ENCODE measurements around the gene DPF3. TPM values are rescaled to one million over a fixed set of nuclear protein-coding genes. Genes with fewer than 3 reads are reported as not detected.
"Not testable (repeated sequence)": the region's sequence is repeated elsewhere in the genome, so short reads cannot be mapped to it uniquely, and the experiment has no call there.

The DPF3 gene
- total RNA-seq, 1 donor from 2014 or later: 0.90 TPM

DNA sequence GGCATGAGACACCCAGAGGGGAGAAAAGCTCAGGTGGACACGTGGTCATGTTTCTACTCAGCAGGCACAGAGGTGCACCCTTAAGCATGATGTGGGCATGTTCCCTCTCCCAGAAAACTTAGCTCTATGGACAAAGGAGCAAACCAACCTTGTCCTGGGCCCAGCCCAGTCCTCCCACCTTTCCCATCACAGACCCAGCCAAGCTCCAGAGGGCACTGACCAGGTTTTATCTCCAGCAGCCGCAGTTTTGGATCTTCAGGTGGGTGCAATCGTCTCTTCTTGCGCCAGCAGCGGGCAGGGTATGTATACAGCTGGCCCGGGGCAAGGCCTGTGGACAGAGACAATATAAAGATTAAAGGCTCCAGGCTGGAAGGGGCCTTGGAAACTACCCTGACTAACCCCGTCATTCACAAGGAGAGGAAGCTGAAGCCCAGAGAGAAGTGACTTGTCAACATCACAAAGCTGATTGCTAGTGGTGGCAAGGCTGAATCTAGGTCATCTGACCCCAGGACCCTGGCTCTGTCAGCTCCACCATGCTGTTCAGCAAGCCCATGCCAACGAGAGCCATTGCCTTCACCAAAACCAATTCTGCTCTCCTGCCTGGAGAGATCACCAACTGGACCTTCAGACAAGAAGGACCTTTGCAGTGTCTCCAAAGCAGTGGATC, 140.7 kb downstream of the DPF3 start:
- Histone ChIP-seq H3K27me3 (no peaks in the 10 kb centered on the region), H3K27ac (no peak overlapping the region), H3K9me3 (no peaks in the 10 kb centered on the region), H3K4me3 (no peak overlapping the region), H3K36me3 (no peaks in the 10 kb centered on the region), H3K4me1 (no peaks in the 10 kb centered on the region)
- ATAC-seq (no peak), DNase-seq (no peak)
- intact Hi-C loops (cut with DNase I): no loop called here
- TF ChIP-seq, protein P1, sequence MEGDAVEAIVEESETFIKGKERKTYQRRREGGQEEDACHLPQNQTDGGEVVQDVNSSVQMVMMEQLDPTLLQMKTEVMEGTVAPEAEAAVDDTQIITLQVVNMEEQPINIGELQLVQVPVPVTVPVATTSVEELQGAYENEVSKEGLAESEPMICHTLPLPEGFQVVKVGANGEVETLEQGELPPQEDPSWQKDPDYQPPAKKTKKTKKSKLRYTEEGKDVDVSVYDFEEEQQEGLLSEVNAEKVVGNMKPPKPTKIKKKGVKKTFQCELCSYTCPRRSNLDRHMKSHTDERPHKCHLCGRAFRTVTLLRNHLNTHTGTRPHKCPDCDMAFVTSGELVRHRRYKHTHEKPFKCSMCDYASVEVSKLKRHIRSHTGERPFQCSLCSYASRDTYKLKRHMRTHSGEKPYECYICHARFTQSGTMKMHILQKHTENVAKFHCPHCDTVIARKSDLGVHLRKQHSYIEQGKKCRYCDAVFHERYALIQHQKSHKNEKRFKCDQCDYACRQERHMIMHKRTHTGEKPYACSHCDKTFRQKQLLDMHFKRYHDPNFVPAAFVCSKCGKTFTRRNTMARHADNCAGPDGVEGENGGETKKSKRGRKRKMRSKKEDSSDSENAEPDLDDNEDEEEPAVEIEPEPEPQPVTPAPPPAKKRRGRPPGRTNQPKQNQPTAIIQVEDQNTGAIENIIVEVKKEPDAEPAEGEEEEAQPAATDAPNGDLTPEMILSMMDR (IDR thresholded peaks at IDR 0.05): no peak

DNA sequence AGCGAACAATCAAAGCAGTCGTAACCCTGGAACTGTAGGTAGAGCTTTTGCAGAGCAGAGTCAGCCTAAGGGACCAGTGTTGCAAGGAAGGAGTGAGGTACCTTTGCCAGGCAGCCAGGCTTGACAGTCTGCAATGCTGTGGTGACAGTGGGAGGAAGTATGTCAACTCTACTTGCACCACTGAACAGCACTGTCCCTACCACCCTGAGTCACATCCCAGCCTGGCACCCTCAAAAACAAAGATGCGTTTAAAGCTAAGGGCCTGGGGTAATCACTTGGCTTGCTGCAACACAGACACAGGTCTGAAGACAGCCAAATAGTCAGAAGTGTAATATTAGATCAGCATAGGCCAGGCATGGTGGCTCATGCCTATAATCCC, 141.9 kb downstream of the DPF3 start:
- Histone ChIP-seq H3K4me1 (no peaks in the 10 kb centered on the region), H3K9me3 (no peaks in the 10 kb centered on the region), H3K27ac (no peak overlapping the region), H3K4me3 (no peak overlapping the region), H3K36me3 (no peaks in the 10 kb centered on the region), H3K27me3 (no peaks in the 10 kb centered on the region)
- no peak for DNase-seq
- intact Hi-C loops (cut with DNase I): no loop called here
- TF ChIP-seq, protein P1 (IDR thresholded peaks at IDR 0.05): no peak
- ATAC-seq: no peak

DNA sequence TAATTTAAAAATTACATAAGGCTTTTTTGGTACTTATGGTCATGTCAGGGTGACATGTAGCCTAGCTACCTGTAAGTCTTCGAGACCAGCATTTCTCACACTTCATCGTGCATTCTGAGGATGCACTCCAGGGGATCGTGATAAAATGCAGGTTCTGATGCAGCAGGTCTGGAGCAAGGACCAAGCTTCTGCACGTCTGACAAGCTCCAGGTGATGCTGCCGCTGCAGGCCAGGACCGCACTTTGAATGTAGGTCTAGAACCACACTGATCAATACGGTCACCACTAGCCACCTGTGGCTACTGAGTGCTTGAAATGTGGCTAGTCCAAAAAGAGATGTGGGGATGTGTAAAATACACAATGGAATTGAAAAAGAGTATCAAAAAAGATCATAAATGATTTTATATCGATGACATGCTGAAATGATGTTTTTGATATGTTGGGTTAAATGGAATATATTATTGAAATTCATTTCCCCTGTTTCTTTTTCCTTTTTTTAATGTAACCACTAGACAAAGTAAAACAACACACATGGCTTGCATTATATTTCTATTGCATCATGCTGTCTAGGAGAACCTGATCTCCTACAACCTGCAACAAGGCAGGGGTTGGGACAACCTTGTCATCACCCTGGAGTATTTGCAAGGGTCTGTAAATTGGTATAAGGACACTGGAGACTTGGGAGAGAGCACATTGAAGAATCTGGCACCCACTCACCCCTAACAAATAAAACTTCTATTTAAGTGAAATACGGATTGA, 142.4 kb downstream of the DPF3 start:
- no peaks in the 10 kb centered on the region for H3K36me3 ChIP-seq
- intact Hi-C loops (cut with DNase I): no loop called here
- no peak overlapping the region for H3K27ac ChIP-seq
- DNase-seq (no peak), ATAC-seq (no peak)
- H3K4me3 ChIP-seq: no peak overlapping the region
- no peaks in the 10 kb centered on the region for H3K27me3 ChIP-seq
- no peaks in the 10 kb centered on the region for H3K4me1 ChIP-seq
- H3K9me3 ChIP-seq: no peaks in the 10 kb centered on the region
- TF ChIP-seq, protein P1 (IDR thresholded peaks at IDR 0.05): no peak

DNA sequence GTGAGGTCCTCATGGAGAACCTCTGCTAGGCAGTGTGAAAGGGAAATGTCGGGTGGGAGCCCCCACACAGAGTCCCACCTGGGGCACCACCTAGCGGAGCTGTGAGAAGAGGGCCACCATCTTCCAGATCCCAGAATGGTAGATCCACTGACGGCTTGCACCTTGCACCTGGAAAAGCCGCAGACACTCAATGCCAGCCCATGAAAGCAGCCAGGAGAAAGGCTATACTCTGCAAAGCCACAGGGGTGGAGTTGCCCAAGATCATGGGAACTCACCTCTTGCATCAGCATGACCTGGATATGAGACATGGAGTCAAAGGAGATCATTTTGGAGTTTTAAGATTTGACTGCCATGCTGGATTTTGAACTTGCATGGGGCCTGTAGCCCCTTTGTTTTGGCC, 145.0 kb downstream of the DPF3 start:
- DNase-seq; H3K4me3 ChIP-seq; H3K4me1 ChIP-seq; H3K27ac ChIP-seq; H3K9me3 ChIP-seq; intact Hi-C loops (cut with DNase I); H3K27me3 ChIP-seq; ATAC-seq; H3K36me3 ChIP-seq: not testable (repeated sequence)

DNA sequence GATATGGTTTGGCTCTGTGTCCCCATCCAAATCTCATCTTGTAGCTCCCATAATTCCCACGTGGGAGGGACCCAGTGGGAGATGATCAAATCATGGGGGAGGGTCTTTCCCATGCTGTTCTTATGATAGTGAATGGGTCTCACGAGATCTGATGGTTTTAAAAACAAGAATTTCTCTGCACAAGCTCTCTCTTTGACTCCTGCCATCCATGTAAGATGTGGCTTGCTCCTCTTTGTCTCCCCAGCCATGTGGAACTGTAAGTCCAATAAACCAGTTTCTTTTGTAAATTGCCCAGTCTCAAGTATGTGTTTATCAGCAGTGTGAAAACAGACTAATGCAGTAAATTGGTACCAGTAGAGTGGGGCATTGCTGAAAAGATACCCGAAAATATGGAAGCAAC, 146.2 kb downstream of the DPF3 start:
- Histone ChIP-seq H3K4me1 (no peaks in the 10 kb centered on the region), H3K36me3 (no peaks in the 10 kb centered on the region), H3K9me3 (no peaks in the 10 kb centered on the region), H3K27ac (no peak overlapping the region), H3K27me3 (no peaks in the 10 kb centered on the region), H3K4me3 (no peak overlapping the region)
- TF ChIP-seq, protein P1 (IDR thresholded peaks at IDR 0.05): no peak
- ATAC-seq: no peak
- intact Hi-C loops (cut with DNase I): no loop called here
- no peak for DNase-seq

All from upper lobe of right lung (tissue), 1 donor.